HepG2 (cell line): ENCODE data around the gene CNTROB. TPM values are rescaled to one million over a fixed set of nuclear protein-coding genes. Genes with fewer than 3 reads are reported as not detected.

Experiments
- KAT2B ChIP-seq: fragments of 150-350 bp; IDR thresholded peaks from 2 replicates; pipeline ENCODE4 v1.6.1; 2014; ENCODE audit warnings: low read depth, low read length, borderline replicate concordance
- MAZ ChIP-seq, 2 experiments: sonication (generic) in 1 of 2; formaldehyde crosslinking in 1 of 2; IDR thresholded peaks; 2 replicates each; pipeline versions ENCODE4 v1.5.0 to v1.6.1; 2012 to 2020; ENCODE audit warnings: low read depth in 2 of 2, mild to moderate bottlenecking in 2 of 2, borderline replicate concordance in 1 of 2, improper control_type of control experiment in 1 of 2, low read length in 1 of 2, missing genetic modification reagents in 1 of 2, moderate library complexity in 1 of 2
- NKX3-1 ChIP-seq: sonication (generic); formaldehyde crosslinking; IDR thresholded peaks from 2 replicates; pipeline ENCODE4 v1.5.0; 2020; ENCODE audit warnings: missing genetic modification reagents
- NR2F6 ChIP-seq, 2 experiments: IDR thresholded peaks; 2 replicates each; pipeline ENCODE4 v1.6.1; 2016; ENCODE audit warnings: antibody characterized with exemption in 1 of 2, mild to moderate bottlenecking in 1 of 2
- SOX6 ChIP-seq, 2 experiments: fragments of 450-650 bp in 1 of 2; sonication (generic) in 1 of 2; formaldehyde crosslinking in 1 of 2; IDR thresholded peaks; 2 replicates each; pipeline versions ENCODE4 v1.4.0 to v1.6.1; 2017 to 2020; ENCODE audit warnings: antibody characterized with exemption in 1 of 2, mild to moderate bottlenecking in 1 of 2, missing genetic modification reagents in 1 of 2
- SUZ12 ChIP-seq: fragments of 150-350 bp; IDR thresholded peaks from 2 replicates; pipeline ENCODE4 v1.6.1; 2014; ENCODE audit warnings: low read depth, low read length
- TBP ChIP-seq: sonication (generic); formaldehyde crosslinking; IDR thresholded peaks from 2 replicates; pipeline ENCODE4 v1.5.0; 2020; ENCODE audit warnings: missing genetic modification reagents
- ZNF207 ChIP-seq: fragments of 450-650 bp; IDR thresholded peaks from 2 replicates; pipeline ENCODE4 v1.6.1; 2016; ENCODE audit warnings: antibody characterized with exemption, borderline replicate concordance
- ZNF383 ChIP-seq: sonication (generic); formaldehyde crosslinking; IDR thresholded peaks from 2 replicates; pipeline ENCODE4 v1.4.0; 2020; ENCODE audit warnings: missing genetic modification reagents, mild to moderate bottlenecking, borderline replicate concordance
- ZNF431 ChIP-seq: sonication (generic); formaldehyde crosslinking; IDR thresholded peaks from 2 replicates; pipeline ENCODE4 v1.9.0; 2022; ENCODE audit warnings: missing genetic modification reagents, low read depth, mild to moderate bottlenecking, borderline replicate concordance
- ZNF484 ChIP-seq: sonication (generic); formaldehyde crosslinking; IDR thresholded peaks from 2 replicates; pipeline ENCODE4 v1.5.1; 2020; ENCODE audit warnings: mild to moderate bottlenecking, low read depth, missing genetic modification reagents, borderline replicate concordance
- ZNF558 ChIP-seq: sonication (generic); formaldehyde crosslinking; IDR thresholded peaks from 2 replicates; pipeline ENCODE4 v1.9.0; 2022; ENCODE audit warnings: mild to moderate bottlenecking, missing genetic modification reagents, borderline replicate concordance
- ZNF569 ChIP-seq: sonication (generic); formaldehyde crosslinking; IDR thresholded peaks from 2 replicates; pipeline ENCODE4 v1.5.0; 2020; ENCODE audit warnings: mild to moderate bottlenecking, missing genetic modification reagents, moderate library complexity, borderline replicate concordance
- ZNF878 ChIP-seq: sonication (generic); formaldehyde crosslinking; IDR thresholded peaks from 2 replicates; pipeline ENCODE4 v1.8.1; 2023; ENCODE audit warnings: mild to moderate bottlenecking, missing genetic modification reagents, moderate library complexity
- ZNF891 ChIP-seq: sonication (generic); formaldehyde crosslinking; IDR thresholded peaks from 2 replicates; pipeline ENCODE4 v1.5.0; 2020; ENCODE audit warnings: mild to moderate bottlenecking, missing genetic modification reagents
- polyA plus RNA-seq, 8 experiments: library from polyadenylated mRNA; depleted of rRNA in 3 of 8; stranded (reverse) in 7 of 8; unstranded in 1 of 8; fragments of >200 nt; fragmentation: Illumina TruSeq in 4 of 8; extraction: Trizol in 4 of 8; gene quantifications; 2 replicates each; pipeline versions ENCODE4 v1.2.1 to v1.2.3, GENCODE V29; 2011 to 2016; ENCODE audit warnings: low read depth in 4 of 8, missing spikeins in 1 of 8, mixed read lengths in 1 of 8; ENCODE audit not compliant: insufficient read depth in 1 of 8
- total RNA-seq, 5 experiments: library from RNA; depleted of rRNA; stranded (reverse); fragments of >200 nt; fragmentation: Illumina TruSeq; extraction: Trizol; gene quantifications; 2 replicates each; pipeline ENCODE4 v1.2.3, GENCODE V29; 2016; ENCODE audit warnings: low read depth in 1 of 5
- TF ChIP-seq, protein P1 (sequence below): sonication (generic); formaldehyde crosslinking; IDR thresholded peaks from 2 replicates; pipeline ENCODE4 v1.5.0; 2020; ENCODE audit warnings: mild to moderate bottlenecking, missing genetic modification reagents, moderate library complexity
- TF ChIP-seq, protein P2 (sequence below): sonication (generic); formaldehyde crosslinking; IDR thresholded peaks from 2 replicates; pipeline ENCODE4 v1.4.0; 2020; ENCODE audit warnings: mild to moderate bottlenecking, missing genetic modification reagents, borderline replicate concordance
- TF ChIP-seq, protein P3 (sequence below): sonication (generic); formaldehyde crosslinking; IDR thresholded peaks from 2 replicates; pipeline ENCODE4 v1.5.1; 2020; ENCODE audit warnings: mild to moderate bottlenecking, missing genetic modification reagents, moderate library complexity
- TF ChIP-seq, protein P4 (sequence below): IDR thresholded peaks from 2 replicates; pipeline ENCODE4 v1.6.1; 2016
- TF ChIP-seq, protein P5 (sequence below): sonication (generic); IDR thresholded peaks from 2 replicates; pipeline ENCODE4 v1.6.1; 2016; ENCODE audit warnings: low read depth, borderline replicate concordance

CNTROB gene
- total and polyA plus RNA-seq, 2 of the 13 experiments (the other 11 are each of a cell fraction or from before 2014, with no cell fraction given), result 21.2 to 24.1 TPM

DNA sequence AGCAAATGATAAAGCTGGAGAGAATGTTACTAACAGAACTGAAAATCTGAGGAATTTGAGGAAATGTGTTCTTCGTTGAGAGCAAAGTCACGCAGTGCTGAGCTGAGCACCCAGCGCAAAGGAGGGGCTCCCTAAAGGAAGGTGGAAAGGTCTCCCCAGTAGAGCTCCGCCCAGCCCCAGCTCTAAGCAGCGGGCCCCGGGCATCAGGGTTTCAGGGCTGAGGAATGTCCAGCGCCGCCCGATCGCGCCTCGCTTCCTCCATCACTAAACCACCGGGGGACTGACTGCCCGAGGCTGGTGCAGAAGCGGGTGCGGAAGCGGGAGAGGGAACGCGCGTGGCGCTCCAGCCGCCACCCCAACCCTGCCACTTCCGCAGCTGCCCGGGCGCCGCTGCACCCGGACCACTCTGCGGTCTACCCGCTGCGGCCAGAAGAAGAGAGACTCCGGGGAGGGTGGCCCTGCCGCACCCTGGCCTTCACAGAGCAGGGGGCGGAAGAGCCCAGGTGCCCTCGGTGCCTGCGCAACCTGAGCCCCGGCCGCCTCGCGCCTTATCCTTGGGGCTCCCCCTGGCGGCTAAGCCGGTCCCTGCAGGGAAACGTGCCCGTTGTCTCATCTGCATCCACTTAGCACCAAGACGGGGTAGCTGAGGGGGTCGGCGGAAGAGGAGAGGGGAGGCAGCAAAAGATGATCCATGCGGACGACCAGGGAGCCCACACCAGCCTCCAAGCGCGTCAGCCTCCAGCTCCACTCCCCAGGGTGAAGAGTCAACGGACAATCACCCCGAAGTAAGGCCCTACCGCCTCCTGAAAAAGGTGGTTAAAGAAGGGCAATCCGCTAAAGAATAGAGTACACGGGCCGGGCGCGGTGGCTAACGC is 58.0 kb downstream of the CNTROB start (continued):
- no peak for TF ChIP-seq ZNF484 (CRISPR knock-in tag)
- TF ChIP-seq ZNF878 (CRISPR knock-in tag), result no peak
- TF ChIP-seq, protein P1, sequence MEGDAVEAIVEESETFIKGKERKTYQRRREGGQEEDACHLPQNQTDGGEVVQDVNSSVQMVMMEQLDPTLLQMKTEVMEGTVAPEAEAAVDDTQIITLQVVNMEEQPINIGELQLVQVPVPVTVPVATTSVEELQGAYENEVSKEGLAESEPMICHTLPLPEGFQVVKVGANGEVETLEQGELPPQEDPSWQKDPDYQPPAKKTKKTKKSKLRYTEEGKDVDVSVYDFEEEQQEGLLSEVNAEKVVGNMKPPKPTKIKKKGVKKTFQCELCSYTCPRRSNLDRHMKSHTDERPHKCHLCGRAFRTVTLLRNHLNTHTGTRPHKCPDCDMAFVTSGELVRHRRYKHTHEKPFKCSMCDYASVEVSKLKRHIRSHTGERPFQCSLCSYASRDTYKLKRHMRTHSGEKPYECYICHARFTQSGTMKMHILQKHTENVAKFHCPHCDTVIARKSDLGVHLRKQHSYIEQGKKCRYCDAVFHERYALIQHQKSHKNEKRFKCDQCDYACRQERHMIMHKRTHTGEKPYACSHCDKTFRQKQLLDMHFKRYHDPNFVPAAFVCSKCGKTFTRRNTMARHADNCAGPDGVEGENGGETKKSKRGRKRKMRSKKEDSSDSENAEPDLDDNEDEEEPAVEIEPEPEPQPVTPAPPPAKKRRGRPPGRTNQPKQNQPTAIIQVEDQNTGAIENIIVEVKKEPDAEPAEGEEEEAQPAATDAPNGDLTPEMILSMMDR (CRISPR knock-in tag), result peak; percentile 98
- TF ChIP-seq, protein P2, sequence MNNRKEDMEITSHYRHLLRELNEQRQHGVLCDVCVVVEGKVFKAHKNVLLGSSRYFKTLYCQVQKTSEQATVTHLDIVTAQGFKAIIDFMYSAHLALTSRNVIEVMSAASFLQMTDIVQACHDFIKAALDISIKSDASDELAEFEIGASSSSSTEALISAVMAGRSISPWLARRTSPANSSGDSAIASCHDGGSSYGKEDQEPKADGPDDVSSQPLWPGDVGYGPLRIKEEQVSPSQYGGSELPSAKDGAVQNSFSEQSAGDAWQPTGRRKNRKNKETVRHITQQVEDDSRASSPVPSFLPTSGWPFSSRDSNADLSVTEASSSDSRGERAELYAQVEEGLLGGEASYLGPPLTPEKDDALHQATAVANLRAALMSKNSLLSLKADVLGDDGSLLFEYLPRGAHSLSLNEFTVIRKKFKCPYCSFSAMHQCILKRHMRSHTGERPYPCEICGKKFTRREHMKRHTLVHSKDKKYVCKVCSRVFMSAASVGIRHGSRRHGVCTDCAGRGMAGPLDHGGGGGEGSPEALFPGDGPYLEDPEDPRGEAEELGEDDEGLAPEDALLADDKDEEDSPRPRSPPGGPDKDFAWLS (CRISPR knock-in tag), result no peak
- TF ChIP-seq ZNF558, result no peak
- TF ChIP-seq, protein P3, sequence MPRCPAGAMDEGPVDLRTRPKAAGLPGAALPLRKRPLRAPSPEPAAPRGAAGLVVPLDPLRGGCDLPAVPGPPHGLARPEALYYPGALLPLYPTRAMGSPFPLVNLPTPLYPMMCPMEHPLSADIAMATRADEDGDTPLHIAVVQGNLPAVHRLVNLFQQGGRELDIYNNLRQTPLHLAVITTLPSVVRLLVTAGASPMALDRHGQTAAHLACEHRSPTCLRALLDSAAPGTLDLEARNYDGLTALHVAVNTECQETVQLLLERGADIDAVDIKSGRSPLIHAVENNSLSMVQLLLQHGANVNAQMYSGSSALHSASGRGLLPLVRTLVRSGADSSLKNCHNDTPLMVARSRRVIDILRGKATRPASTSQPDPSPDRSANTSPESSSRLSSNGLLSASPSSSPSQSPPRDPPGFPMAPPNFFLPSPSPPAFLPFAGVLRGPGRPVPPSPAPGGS, result no peak
- no peak for TF ChIP-seq TBP
- no peak for TF ChIP-seq KAT2B
- 0 out of 2 replicates have a peak, but pooled peaks have one; percentile 12 for TF ChIP-seq ZNF891
- no peak for TF ChIP-seq MAZ (IDR thresholded peaks at IDR 0.05; ENCODE audit: borderline replicate concordance, low read depth, low read length)
- TF ChIP-seq MAZ (CRISPR knock-in tag; IDR thresholded peaks at IDR 0.05; ENCODE audit: low read depth), result no peak
- no peak for TF ChIP-seq ZNF569 (CRISPR knock-in tag)
- TF ChIP-seq, protein P4, sequence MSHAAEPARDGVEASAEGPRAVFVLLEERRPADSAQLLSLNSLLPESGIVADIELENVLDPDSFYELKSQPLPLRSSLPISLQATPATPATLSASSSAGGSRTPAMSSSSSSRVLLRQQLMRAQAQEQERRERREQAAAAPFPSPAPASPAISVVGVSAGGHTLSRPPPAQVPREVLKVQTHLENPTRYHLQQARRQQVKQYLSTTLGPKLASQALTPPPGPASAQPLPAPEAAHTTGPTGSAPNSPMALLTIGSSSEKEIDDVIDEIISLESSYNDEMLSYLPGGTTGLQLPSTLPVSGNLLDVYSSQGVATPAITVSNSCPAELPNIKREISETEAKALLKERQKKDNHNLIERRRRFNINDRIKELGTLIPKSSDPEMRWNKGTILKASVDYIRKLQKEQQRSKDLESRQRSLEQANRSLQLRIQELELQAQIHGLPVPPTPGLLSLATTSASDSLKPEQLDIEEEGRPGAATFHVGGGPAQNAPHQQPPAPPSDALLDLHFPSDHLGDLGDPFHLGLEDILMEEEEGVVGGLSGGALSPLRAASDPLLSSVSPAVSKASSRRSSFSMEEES, result no peak
- 0 out of 2 replicates have a peak, but pooled peaks have one; percentile 47 for TF ChIP-seq NKX3-1 (CRISPR knock-in tag)
- no peak for TF ChIP-seq ZNF383
- TF ChIP-seq ZNF207, result no peak
- TF ChIP-seq, protein P5, sequence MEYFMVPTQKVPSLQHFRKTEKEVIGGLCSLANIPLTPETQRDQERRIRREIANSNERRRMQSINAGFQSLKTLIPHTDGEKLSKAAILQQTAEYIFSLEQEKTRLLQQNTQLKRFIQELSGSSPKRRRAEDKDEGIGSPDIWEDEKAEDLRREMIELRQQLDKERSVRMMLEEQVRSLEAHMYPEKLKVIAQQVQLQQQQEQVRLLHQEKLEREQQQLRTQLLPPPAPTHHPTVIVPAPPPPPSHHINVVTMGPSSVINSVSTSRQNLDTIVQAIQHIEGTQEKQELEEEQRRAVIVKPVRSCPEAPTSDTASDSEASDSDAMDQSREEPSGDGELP, result no peak
- TF ChIP-seq SUZ12, result no peak
- TF ChIP-seq ZNF431 (CRISPR knock-in tag), result no peak
- TF ChIP-seq NR2F6 (IDR thresholded peaks at IDR 0.05), result no peak
- no peak for TF ChIP-seq NR2F6 (CRISPR knock-in tag; IDR thresholded peaks at IDR 0.05)
- no peak for TF ChIP-seq SOX6 (IDR thresholded peaks at IDR 0.05)
- TF ChIP-seq SOX6 (CRISPR knock-in tag; IDR thresholded peaks at IDR 0.05), result no peak
